Amniotic stem cell (primary cell): ENCODE results near the gene C1orf74.

Source experiments
- DNase-seq: peaks from one replicate; lab custom pipeline; 2025; lab: John Stamatoyannopoulos, UW

The C1orf74 gene

GRCh38 chr1:209770636-209771415, 13.5 kb downstream of the C1orf74 start:
- no peak for DNase-seq

GRCh38 chr1:209769971-209770370, 14.4 kb downstream of the C1orf74 start:
- no peak for DNase-seq

DNA sequence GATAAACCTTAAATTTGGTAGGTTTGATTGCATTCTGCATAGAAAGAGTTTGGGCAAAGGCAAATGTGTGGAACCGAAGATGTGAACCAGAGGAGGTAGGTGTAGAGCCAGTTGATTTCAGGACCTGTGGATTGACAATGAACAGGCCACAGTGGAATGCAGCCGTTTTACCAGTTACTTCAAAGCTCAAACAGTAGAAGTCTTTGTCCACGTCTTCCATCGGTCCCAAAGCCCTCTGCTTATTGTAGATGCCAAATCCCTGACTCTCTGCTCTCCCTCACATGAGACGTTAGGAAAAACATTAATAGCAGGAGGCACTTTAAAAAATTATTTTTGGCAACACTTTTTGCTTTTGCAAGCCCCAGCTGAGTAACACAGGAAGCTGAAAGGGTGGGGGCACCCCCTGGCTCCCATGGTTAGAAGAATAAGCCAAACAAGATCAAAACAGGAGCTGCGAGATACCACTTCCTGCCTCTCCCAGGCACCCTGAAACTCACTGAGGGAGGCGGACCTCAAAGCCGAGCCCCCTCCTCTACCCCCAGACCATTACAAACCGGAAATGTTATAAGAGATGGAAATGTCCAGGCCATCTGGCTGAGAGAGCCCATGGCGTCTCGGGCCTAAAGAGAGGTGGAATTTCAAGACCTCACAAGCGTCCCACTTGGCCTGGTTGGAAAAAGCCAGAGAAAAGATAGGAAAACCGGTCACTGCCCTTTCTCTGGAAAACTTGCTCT, 15.0 kb downstream of the C1orf74 start:
- DNase-seq: peak; percentile 26

DNA sequence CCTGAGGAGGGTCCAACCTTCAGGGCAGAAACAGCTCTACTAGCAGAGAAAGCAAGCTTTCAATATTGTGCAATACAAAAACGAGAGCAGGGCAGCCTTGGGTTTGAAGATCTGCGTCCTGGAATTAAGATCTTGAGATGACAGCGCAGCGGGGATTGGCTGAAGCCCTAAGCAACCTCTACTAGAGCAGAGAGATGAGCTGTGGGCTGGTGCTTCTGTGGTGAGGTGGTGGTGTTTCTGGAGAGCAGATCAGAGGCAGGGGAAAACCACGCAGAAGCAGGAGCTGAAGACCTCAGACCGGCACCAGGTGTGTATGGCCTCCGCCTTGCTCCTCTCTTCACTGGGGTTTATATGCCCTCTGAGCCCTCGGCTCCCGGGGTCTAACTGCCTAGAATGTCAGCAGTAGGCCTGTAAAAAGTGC, 16.0 kb downstream of the C1orf74 start:
- no peak for DNase-seq

DNA sequence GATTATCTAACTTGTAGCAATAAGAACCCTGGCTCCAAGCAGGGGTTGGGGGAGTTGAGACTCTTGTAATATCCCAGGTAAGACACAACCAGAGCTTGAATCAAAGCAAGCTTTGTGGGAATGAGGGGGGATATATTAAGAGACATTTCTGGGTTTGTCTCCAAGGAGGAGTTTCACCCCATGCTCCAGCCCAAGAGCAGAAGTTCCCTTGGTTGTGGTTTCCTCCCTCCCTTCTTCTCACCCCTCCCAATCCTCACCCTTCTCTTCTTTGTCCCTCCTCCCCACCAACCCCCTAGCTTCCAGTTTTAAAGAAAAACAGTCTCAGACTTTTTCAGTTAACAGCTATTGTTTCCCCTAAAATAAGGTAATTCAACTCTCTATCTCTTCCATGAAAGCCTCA, 16.7 kb downstream of the C1orf74 start:
- no peak for DNase-seq

DNA sequence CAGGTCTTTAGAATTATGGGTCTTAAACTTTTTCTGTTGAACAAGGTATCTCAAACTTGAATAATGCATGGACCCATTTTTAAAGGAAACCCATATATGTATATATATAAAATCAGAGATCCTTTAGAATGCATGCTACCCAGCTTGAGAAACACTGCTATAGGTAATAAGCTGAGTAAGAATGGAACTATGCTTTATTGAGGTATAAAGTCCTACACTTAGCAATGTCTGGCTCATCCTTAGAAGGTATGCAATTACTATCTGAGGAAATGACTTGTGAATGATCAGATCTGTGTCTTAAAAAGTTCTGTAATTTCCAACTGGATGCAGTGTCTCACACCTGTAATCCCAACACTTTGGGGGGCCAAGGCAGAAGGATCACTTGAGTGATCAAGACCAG, 17.3 kb downstream of the C1orf74 start:
- no peak for DNase-seq

- DNase-seq: no peak
These were observed 18.3 kb downstream of the C1orf74 start for GRCh38 chr1:209766051-209766450.

- no peak for DNase-seq
These were observed 23.2 kb downstream of the C1orf74 start for GRCh38 chr1:209761011-209761635.

DNA sequence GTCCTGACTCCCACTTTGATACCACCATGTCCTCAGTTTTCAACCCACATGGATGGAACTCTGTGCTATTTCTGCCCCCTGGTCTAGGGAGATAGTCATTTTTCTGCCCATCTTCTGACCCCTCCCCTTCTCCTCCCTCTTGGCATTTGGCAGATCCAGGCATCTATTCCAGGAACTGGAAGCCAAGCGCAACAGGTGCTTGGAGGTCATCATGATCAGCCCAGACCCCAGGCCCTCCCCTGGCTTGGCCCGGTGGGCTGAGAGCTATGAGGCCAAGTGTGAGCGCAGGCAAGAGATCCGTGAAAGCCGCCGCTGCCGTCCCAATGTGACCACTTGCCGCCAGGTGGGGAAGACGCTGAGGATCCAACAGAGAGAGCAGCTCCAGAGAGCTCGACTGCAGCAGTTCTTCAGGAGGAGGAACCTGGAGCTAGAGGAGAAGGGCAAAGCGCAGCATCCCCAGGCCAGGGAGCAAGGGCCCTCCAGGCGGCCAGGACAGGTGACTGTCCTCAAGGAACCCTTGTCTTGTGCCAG, 24.5 kb downstream of the C1orf74 start:
- DNase-seq: no peak

GRCh38 chr1:209758400-209758799, 26.0 kb downstream of the C1orf74 start:
- DNase-seq: no peak

DNA sequence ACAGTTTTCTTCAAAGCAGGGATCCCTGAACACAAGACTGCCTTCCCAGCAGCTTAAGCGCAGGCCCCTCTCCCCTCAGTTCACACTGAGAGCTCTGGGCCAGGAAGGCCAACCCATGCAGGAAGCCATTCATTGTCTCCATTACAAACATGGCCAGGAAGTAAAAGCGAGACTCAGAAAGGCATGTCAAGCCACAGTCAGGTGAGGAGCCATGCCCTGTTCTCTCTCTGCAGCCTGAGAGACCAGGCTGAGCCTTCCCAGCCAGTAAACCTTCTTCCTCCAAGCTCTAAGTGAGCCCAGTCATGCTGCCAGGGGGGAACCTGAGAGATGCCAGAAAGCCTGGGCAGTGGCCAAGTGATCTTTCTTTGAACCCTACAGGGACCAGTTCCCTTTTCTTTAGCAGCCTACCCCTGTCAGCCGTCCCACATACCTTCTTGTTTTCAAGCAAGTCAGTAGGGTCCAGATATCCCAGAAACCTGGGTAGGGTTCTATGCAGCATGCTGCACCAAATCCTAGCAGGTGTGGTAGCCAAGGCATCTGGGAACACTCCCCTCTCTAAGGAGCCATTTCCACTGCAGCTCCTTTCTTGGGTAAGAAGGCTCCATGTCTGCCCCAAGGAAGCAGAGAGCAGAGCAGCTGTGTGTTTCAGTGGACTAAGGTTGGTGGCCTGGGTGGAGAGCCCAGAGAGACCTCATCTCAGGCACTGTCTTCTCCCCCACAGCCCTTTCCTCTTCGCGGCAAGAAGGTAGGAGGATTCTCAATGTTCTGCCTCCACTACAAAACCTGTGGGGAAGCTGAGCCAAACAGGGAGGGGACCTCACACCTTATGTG, 27.5 kb downstream of the C1orf74 start:
- no peak for DNase-seq

DNA sequence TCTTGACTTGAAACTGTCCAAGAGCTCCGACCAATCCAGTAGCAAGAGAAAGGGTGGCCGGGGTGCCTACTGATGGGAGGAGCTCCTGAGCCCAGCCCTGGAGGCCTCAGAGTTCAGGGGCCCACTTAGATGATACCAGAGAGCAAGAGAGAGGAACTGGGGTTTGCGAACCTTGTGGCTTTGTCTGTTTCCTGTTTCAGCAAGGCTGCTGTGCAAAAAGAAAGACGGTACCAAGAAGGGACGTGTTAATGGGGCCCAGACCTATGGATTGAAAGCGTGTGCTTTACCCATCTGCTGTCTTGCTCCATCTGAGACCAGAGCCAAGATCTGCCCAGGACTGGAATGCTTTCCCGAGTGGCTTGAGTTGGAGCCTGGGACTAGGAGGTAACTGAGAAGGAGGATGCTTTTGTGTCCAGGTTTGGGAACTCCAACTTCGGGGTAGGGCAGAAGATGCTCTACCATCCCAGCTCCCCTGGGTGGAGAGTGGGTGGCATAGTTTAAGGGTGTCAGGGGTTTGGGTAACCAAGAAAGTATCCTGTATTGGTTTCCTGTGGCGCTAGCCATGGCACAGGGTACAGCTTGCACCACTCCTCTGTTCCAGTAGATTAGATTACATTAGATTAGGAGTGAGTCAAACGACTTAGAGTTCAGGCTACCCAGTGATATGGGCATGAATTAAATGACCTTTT, 28.3 kb downstream of the C1orf74 start, which contains the start of gene TRAF3IP3:
Gene TRAF3IP3 (plus strand): TSS at position 128 of the 689 bp plus-strand sequence. CDS start 3,987 bp downstream, outside the sequence.
- no peak for DNase-seq

GRCh38 chr1:209755256-209755655, 29.1 kb downstream of the C1orf74 start:
- DNase-seq: no peak

DNA sequence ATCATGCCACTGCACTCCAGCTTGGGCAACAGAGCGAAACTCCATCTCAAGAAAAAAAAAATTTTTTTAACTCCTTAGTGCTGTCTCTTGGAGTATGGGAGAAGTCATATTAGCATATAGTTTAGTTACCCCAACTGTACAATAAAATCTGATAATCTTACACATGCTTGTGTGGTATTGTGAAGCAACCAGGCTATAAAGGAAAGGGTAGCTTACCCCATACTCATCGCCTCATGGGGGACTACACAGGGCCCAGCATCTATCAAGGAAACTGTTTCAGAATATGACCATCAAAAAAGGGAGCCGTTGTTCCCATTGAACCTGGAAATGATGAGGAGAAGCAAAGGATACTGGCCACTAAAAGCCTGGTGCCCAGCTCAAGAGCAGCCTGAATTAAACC, 31.5 kb downstream of the C1orf74 start:
- DNase-seq: no peak

DNA sequence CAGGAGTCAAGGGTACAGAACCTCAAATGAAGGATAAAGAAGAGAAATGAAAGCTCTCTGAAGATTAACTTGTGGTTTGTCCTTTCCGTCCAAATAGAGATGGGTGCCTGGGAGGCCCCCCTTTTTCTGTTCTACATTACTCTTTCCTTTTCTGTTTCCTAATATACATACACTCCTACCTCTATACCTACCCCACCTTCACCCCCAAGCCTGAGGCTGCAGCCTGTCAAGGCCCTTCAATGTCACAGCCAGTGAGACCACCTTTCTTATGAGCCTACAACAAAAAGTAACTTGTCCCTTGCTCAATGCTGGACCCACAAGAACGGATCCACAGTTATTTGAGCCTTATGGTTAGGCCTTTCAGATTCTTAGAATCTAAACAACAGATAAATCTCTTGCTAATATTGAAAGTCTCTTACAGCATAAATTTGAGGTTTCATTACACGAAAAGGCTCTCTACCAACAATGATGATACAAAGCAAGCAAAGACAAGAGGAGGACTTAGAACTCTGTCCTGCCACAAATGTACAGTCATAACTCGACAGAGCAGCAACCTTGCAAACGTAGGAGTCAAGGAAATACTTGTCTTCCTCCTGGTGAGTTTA, 32.6 kb downstream of the C1orf74 start:
- no peak for DNase-seq

GRCh38 chr1:209749670-209750323, 34.6 kb downstream of the C1orf74 start:
- DNase-seq: no peak

DNA sequence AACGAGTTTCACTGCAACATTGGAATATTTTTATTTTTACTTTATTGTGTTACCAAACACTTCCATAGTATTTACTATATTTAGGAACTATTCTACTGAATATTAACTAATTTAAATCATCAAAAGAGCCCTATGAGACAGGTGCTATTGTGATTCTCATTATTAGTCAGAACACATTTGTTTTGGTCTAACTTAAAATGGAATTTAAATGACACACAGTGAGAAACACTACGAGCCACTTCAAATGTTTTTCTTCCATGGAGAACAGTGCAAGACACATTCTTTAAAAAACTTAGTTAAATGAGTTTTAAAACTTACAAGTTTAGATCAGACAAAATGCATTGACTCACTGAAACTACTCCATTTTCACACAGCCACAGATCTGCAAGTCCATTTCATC, 35.2 kb downstream of the C1orf74 start:
- no peak for DNase-seq

DNA sequence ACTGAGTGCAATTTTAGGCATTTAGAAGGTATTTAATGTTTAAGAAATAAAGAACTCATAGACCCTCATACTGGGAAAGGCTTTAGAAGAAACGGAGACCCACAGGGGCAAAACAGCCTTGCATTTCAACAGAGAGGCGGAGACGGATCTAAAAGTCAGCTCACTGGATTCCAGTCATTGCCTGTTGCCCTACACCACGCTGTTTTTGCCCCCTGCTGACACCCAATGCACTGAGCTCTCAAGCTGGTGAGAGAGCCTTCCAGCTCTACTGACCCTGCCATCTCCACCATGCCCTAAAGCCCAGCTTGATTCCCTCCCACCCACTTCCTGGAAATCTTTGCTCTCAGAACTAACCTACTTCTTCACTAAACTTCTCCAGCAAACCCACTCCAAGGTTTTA, 35.7 kb downstream of the C1orf74 start:
- no peak for DNase-seq

DNA sequence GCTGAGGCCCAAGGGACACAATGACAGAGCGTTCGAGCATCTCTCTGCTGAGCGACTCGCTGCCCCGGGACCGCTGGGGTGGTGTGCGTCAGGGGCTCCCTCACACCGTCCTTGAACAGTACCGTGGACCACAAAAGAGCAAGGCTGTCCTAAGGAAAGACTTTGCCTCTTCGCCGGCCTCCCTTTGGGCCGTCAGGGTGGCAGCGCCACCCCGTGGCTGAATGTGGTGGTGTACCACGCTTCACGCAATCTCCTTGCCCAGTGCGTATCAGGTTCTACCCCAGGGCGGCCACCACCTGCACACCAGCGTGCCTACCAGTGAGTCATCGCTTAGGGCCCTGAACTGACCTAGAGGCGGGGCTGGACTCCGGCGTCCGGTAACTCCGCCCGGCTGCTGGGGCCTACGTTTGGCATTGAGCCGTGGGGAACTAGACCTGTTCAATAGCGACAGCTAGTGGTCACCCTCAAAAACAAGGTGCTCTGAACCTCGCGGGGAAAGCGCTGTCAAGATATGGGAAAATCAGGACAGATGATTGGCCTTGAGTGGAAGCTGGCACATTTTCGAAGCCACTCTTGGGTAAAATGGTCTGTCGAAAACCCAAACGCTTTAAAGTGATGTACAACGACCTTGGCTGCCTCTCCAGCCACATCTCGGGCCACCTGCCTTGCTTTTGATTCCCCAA, 36.6 kb downstream of the C1orf74 start:
- DNase-seq: peak; percentile 81
